Thoracic aorta (tissue), 2 donors: ENCODE measurements around the gene JMJD1C. TPM values are rescaled to one million over a fixed set of nuclear protein-coding genes. Genes with fewer than 3 reads are reported as not detected.

Experiments used
- ATAC-seq: fragments of 150-250 bp; one replicate; pipeline ENCODE4 v1.8.0; 2017; ENCODE audit warnings: low read depth; ENCODE audit not compliant: insufficient number of reproducible peaks, low FRiP score
- DNase-seq: peaks from one replicate; pipeline ENCODE4 v3.0.0-alpha.2; 2020; ENCODE audit warnings: low spot score
- H3K27ac ChIP-seq, 2 donors: fragments of 200-600 bp; sonication (generic); 1 replicate in 1 of 2; 2 replicates in 1 of 2; pipeline ENCODE4 v1.5.1; 2016; ENCODE audit warnings: mild to moderate bottlenecking in 2 of 2, moderate library complexity in 2 of 2
- H3K27me3 ChIP-seq: fragments of 200-600 bp; sonication (generic); replicated peaks from 2 replicates; pipeline ENCODE4 v1.6.0; 2016; ENCODE audit warnings: mild to moderate bottlenecking; ENCODE audit not compliant: insufficient read depth
- H3K36me3 ChIP-seq: fragments of 200-600 bp; sonication (generic); one replicate; pipeline ENCODE4 v1.5.1; 2016
- H3K4me1 ChIP-seq, 2 donors: fragments of 200-600 bp; sonication (generic); 1 replicate in 1 of 2; 2 replicates in 1 of 2; pipeline versions ENCODE4 v1.5.1 to v1.6.0; 2016; ENCODE audit warnings: low read depth in 2 of 2, mild to moderate bottlenecking in 1 of 2; ENCODE audit not compliant: control insufficient read depth in 1 of 2
- H3K4me3 ChIP-seq: fragments of 200-600 bp; sonication (generic); 2 replicates; pipeline ENCODE4 v1.5.1; 2016; ENCODE audit warnings: mild to moderate bottlenecking
- H3K9me3 ChIP-seq: fragments of 200-600 bp; sonication (generic); 2 replicates; pipeline ENCODE4 v1.5.1; 2016
- CTCF ChIP-seq: fragments of 200-600 bp; sonication (generic); IDR thresholded peaks from one replicate; pipeline ENCODE4 v1.5.1; 2019; ENCODE audit warnings: antibody characterized with exemption
- total RNA-seq, 2 donors: library from RNA; depleted of rRNA; stranded (reverse); fragments of >200 nt; gene quantifications; one replicate each; pipeline versions ENCODE4 v1.1.0 to v1.2.3, GENCODE V29; 2016

The JMJD1C gene
- total RNA-seq, 2 donors from 2014 or later = 95.2 to 215 TPM

- Histone ChIP-seq H3K27me3 (no peaks in the 10 kb centered on the region), H3K9me3 (no peaks in the 10 kb centered on the region), H3K4me1 (peaks cover 12 to 21% of the 10 kb centered on the region in 2 donors), H3K27ac (no peak overlapping the region), H3K36me3 (no peaks in the 10 kb centered on the region), H3K4me3 (no peak overlapping the region)
- TF ChIP-seq CTCF = no peak
- DNase-seq (no peak), ATAC-seq (no peak)
Measured at GRCh38 chr10:63275094-63275493, 190.7 kb downstream of the JMJD1C start.

DNA sequence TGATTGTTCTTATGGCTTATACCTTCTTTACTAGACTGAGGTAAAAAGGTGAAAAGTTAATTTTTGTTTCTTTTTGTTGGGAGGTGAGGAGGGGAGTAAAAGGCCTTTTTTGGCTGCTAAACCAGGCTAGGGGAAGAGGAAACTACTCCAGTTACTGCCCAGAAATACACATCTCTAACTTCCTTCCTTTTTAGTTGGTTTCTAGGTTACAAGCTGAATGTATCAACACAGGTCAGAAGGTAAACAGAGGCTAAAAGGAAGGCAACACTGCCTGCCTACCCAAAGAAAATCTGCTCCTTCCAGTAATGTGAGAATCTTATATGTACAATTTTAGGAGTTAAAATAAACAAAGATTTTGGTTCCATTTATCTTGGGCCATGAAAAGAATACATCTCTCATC is 192.2 kb downstream of the JMJD1C start:
- Histone ChIP-seq H3K4me1 (peaks cover 12 to 26% of the 10 kb centered on the region in 2 donors), H3K9me3 (no peaks in the 10 kb centered on the region), H3K27ac (peak overlapping the region in 1 of 2 donors; percentile 17), H3K36me3 (no peaks in the 10 kb centered on the region), H3K27me3 (no peaks in the 10 kb centered on the region), H3K4me3 (no peak overlapping the region)
- DNase-seq = no peak
- no peak for TF ChIP-seq CTCF
- no peak for ATAC-seq

- DNase-seq (peak; percentile 76), ATAC-seq (peak; percentile 98)
- H3K4me3 ChIP-seq = peak overlapping the region; percentile 84
- no peaks in the 10 kb centered on the region for H3K27me3 ChIP-seq
- peak overlapping the region; percentile 82 to 93 for H3K27ac ChIP-seq
- no peaks in the 10 kb centered on the region for H3K9me3 ChIP-seq
- peaks cover 17 to 18% of the 10 kb centered on the region in 2 donors for H3K4me1 ChIP-seq
- peak; percentile 53 for TF ChIP-seq CTCF
- H3K36me3 ChIP-seq = no peaks in the 10 kb centered on the region
Measured at GRCh38 chr10:63268798-63269503, 196.8 kb downstream of the JMJD1C start.

- Histone ChIP-seq H3K27me3 (no peaks in the 10 kb centered on the region), H3K9me3 (no peaks in the 10 kb centered on the region), H3K27ac (peak overlapping the region; percentile 82 to 93), H3K4me3 (peak overlapping the region; percentile 84), H3K36me3 (no peaks in the 10 kb centered on the region), H3K4me1 (peaks cover 16 to 22% of the 10 kb centered on the region in 2 donors)
- no peak for ATAC-seq
- TF ChIP-seq CTCF = no peak
- DNase-seq = no peak
Measured at GRCh38 chr10:63268149-63268797, 197.5 kb downstream of the JMJD1C start.

- no peak for ATAC-seq
- TF ChIP-seq CTCF = no peak
- Histone ChIP-seq H3K27me3 (no peaks in the 10 kb centered on the region), H3K27ac (peak overlapping the region; percentile 82 to 93), H3K4me3 (peak overlapping the region; percentile 84), H3K4me1 (peaks cover 22 to 23% of the 10 kb centered on the region in 2 donors), H3K36me3 (no peaks in the 10 kb centered on the region), H3K9me3 (no peaks in the 10 kb centered on the region)
- no peak for DNase-seq
Measured at GRCh38 chr10:63267414-63268148, 198.2 kb downstream of the JMJD1C start.
